GM12878 (cell line): ENCODE measurements around the gene GRIK4.

Experiments
- CBX5 ChIP-seq: sonication (generic); IDR thresholded peaks from 2 replicates; pipeline ENCODE4 v1.6.1; 2016; ENCODE audit warnings: low read depth, moderate library complexity, mild to moderate bottlenecking, inconsistent platforms
- CTCF ChIP-seq, 3 experiments: IDR thresholded peaks in 2 of 3; conservative IDR thresholded peaks in 1 of 3; 2 replicates each; pipeline ENCODE4 v1.5.1; 2011; ENCODE audit warnings: low read depth in 3 of 3, low read length in 3 of 3, mild to moderate bottlenecking in 3 of 3, control low read depth in 2 of 3, moderate library complexity in 2 of 3, inconsistent platforms in 1 of 3, mixed read lengths in 1 of 3; ENCODE audit not compliant: control insufficient read depth in 2 of 3, insufficient read depth in 1 of 3; ENCODE audit errors: extremely low read depth in 1 of 3
- HSF1 ChIP-seq: fragments of 150-350 bp; IDR thresholded peaks from 2 replicates; pipeline ENCODE4 v1.6.1; 2014; ENCODE audit warnings: mild to moderate bottlenecking, low read depth, low read length
- REST ChIP-seq: IDR thresholded peaks from 2 replicates; pipeline ENCODE4 v1.6.1; 2012; ENCODE audit warnings: mild to moderate bottlenecking, low read depth, low read length
- SP1 ChIP-seq: IDR thresholded peaks from one replicate; pipeline ENCODE4 v1.6.1; 2011; ENCODE audit warnings: low read depth, low read length
- USF2 ChIP-seq: IDR thresholded peaks from 2 replicates; pipeline ENCODE4 v1.6.1; 2011; ENCODE audit warnings: low read depth, low read length, improper control_type of control experiment, borderline replicate concordance

- TF ChIP-seq CTCF (IDR thresholded peaks at IDR 0.05 in 2 of 3, conservative IDR thresholded peaks at IDR 0.05 in 1 of 3; ENCODE audit: control insufficient read depth in 2 of 3, extremely low read depth in 1 of 3, insufficient read depth in 1 of 3, low read depth in 3 of 3, low read length in 3 of 3): no peak
- TF ChIP-seq CBX5: no peak
- TF ChIP-seq SP1: no peak
- TF ChIP-seq USF2: no peak
- TF ChIP-seq HSF1: no peak
- TF ChIP-seq REST: no peak
These were observed 372.8 kb downstream of the GRIK4 start for GRCh38 chr11:120884154-120885020.
